ENCODE measurements around the gene MTSS2.

GRCh38 chr16:70701998-70702397 is 16.1 kb upstream of the MTSS2 start:
- TF ChIP-seq CTCF (conservative IDR thresholded peaks at IDR 0.05) (no peak), EZH2 (IDR thresholded peaks at IDR 0.05; ENCODE audit: low read depth) (no peak)

All from PC-9 (cell line).